ENCODE measurements around the gene OR4S2.

Gene OR4S2

DNA sequence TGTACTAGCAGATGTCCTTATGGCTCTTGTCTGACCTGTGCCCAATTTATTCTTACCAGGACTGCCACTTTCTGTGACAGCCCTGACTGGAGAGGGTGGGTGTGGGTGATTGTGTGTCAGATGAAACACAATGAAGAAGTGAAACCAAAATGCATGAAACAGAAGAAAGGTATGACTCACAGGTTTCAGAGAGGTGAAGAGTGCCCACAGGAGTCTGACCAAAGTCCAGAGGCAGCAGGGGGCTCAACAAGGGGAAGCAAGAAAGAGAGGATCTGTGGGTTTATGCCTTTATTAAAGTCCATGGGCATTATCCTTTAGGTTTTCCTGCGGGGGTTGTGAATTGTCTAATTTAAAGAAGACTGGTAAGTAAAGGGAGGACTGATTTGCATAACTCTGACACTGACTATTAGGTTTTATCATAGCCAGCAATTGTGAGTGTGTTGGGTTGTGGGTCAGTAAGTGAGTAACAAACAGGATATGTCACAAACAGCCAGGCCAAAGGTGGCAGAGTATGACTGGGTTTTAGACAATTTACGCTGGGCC lies 10.0 kb downstream of the OR4S2 start:
- Mint-ChIP-seq H3K27me3 (ENCODE audit: low read depth, poor library complexity) (no peaks in the 10 kb centered on the region), H3K4me3 (no peak overlapping the region), H3K27ac (no peak overlapping the region), H3K9me3 (peaks cover 22% of the 10 kb centered on the region), H3K36me3 (ENCODE audit: low read depth) (no peaks in the 10 kb centered on the region), H3K4me1 (no peaks in the 10 kb centered on the region)
- DNase-seq: no peak
- no peak for TF ChIP-seq CTCF (IDR thresholded peaks at IDR 0.05)

- H3K4me1 Mint-ChIP-seq: no peaks in the 10 kb centered on the region
- H3K27me3 Mint-ChIP-seq (ENCODE audit: low read depth, poor library complexity): no peaks in the 10 kb centered on the region
- peaks cover 25% of the 10 kb centered on the region for H3K9me3 Mint-ChIP-seq
- H3K36me3 Mint-ChIP-seq (ENCODE audit: low read depth): no peaks in the 10 kb centered on the region
- TF ChIP-seq CTCF (IDR thresholded peaks at IDR 0.05): no peak
- H3K4me3 Mint-ChIP-seq: no peak overlapping the region
- no peak for DNase-seq
- H3K27ac Mint-ChIP-seq: no peak overlapping the region
Measured at GRCh38 chr11:55658608-55659007, 10.5 kb downstream of the OR4S2 start.

DNA sequence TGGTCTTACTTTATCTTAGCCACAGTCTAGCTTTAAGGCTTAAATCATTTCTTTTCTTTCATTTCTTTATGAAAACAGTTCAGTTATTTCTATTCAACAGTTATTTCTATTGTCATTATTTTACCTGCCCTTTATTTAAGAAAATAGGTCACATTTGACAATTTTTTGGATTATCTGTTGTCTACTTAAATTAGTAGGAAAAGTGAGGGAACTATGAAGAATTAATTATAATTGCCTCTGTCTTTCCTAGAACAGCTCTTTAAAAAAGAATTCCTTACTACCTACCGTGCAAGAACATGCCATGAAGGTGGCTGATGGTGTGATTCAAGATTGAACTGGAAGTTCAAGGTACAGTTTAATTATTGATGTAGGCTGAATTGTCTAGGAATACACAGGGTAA lies 13.8 kb downstream of the OR4S2 start, which contains the start of gene OR4C6:
Gene OR4C6 (plus strand): TSS at position 301 of the 400 bp plus-strand sequence. CDS start 2,966 bp downstream, outside the sequence.
- H3K9me3 Mint-ChIP-seq: peaks cover 41% of the 10 kb centered on the region
- DNase-seq: no peak
- H3K27me3 Mint-ChIP-seq (ENCODE audit: low read depth, poor library complexity): peaks cover 4% of the 10 kb centered on the region
- no peak for TF ChIP-seq CTCF (IDR thresholded peaks at IDR 0.05)
- H3K4me1 Mint-ChIP-seq: no peaks in the 10 kb centered on the region
- H3K36me3 Mint-ChIP-seq (ENCODE audit: low read depth): no peaks in the 10 kb centered on the region
- H3K4me3 Mint-ChIP-seq: no peak within 1 kb of the TSS
- no peak within 1 kb of the TSS for H3K27ac Mint-ChIP-seq

DNA sequence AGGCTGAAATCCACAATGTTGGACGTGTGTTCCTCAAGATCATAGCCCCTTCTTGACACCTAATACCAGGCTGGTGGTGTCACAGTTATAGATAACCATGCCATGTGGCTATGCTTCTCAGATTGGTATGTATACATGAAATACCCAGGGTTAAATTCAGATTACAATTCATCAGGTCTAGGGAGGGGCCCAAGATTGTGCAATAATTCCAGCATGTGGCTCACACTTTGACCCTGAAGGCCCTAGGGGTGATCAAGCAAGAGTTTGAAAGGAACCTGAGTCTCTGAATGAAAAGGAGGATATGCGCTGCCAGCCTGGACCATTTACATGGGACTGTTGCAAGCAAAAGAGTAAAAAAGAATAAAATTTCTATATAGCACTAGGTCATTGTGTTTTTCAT lies 21.2 kb downstream of the OR4S2 start:
- no peak overlapping the region for H3K4me3 Mint-ChIP-seq
- H3K27ac Mint-ChIP-seq: no peak overlapping the region

DNA sequence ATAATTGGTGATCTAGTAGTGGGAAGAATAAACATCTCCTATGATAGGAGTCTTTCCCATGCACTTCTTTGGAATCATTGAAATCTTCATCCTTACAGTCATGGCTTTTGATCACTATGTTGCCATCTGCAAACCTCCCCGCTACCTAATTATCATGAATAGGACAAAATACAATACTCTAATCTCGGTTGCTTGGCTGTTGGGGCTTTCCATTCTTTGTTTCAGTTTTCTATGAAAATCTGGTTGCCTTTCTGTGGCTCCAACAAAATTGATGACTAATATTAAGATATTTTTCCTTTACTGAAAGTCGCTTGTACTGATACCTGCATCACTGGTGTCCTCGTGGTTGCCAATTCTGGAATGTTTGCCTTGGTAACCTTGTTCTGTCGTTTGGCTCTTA lies 25.7 kb downstream of the OR4S2 start:
- Mint-ChIP-seq H3K4me1 (no peaks in the 10 kb centered on the region), H3K36me3 (ENCODE audit: low read depth) (no peaks in the 10 kb centered on the region), H3K27ac (no peak overlapping the region), H3K27me3 (ENCODE audit: low read depth, poor library complexity) (no peaks in the 10 kb centered on the region), H3K4me3 (no peak overlapping the region), H3K9me3 (peaks cover 23% of the 10 kb centered on the region)
- TF ChIP-seq CTCF (IDR thresholded peaks at IDR 0.05): no peak
- DNase-seq: no peak

More for the DNA sequence above, 21.2 kb downstream of the OR4S2 start:
- no peak for DNase-seq
- Mint-ChIP-seq H3K9me3 (peaks cover 25% of the 10 kb centered on the region), H3K36me3 (ENCODE audit: low read depth) (no peaks in the 10 kb centered on the region), H3K27me3 (ENCODE audit: low read depth, poor library complexity) (peaks cover 4% of the 10 kb centered on the region), H3K4me1 (no peaks in the 10 kb centered on the region)
- TF ChIP-seq CTCF (IDR thresholded peaks at IDR 0.05): no peak

- Mint-ChIP-seq H3K9me3 (peaks cover 61% of the 10 kb centered on the region), H3K4me1 (no peaks in the 10 kb centered on the region), H3K27ac (no peak overlapping the region), H3K4me3 (no peak overlapping the region), H3K27me3 (ENCODE audit: low read depth, poor library complexity) (peaks cover 3% of the 10 kb centered on the region), H3K36me3 (ENCODE audit: low read depth) (no peaks in the 10 kb centered on the region)
- no peak for DNase-seq
- no peak for TF ChIP-seq CTCF (IDR thresholded peaks at IDR 0.05)
Measured at GRCh38 chr11:55697817-55698216, 49.7 kb downstream of the OR4S2 start.
